Lung (tissue), 12 donors: ENCODE measurements around the gene SUPT20H. TPM values are rescaled to one million over a fixed set of nuclear protein-coding genes. Genes with fewer than 3 reads are reported as not detected.

Source experiments
- ATAC-seq: fragments of 200-7000 bp; cut with Tn5 transposase; one replicate; pipeline ENCODE4 v1.9.1; 2020; ENCODE audit warnings: moderate number of reproducible peaks; ENCODE audit not compliant: insufficient read depth, low FRiP score
- DNase-seq, 3 donors: peaks; one replicate each; pipeline ENCODE4 v3.0.0-alpha.2; 2013 to 2017
- H3K27ac ChIP-seq, 2 donors: one replicate each; pipeline ENCODE4 v1.5.1; 2013; ENCODE audit warnings: mild to moderate bottlenecking in 2 of 2, moderate library complexity in 2 of 2, control low read depth in 1 of 2, inconsistent platforms in 1 of 2, low read depth in 1 of 2, low read length in 1 of 2
- H3K27me3 ChIP-seq, 3 donors: one replicate each; pipeline ENCODE4 v1.5.1; 2013; ENCODE audit warnings: low read length in 2 of 3; ENCODE audit not compliant: control insufficient read depth in 3 of 3, insufficient read depth in 3 of 3
- H3K36me3 ChIP-seq, 4 donors: one replicate each; pipeline ENCODE4 v1.5.1; 2013; ENCODE audit warnings: low read length in 4 of 4, mild to moderate bottlenecking in 1 of 4, moderate library complexity in 1 of 4; ENCODE audit not compliant: control insufficient read depth in 4 of 4, insufficient read depth in 4 of 4
- H3K4me1 ChIP-seq, 5 donors: one replicate each; pipeline ENCODE4 v1.5.1; 2013; ENCODE audit warnings: low read length in 5 of 5, mild to moderate bottlenecking in 2 of 5, moderate library complexity in 1 of 5; ENCODE audit not compliant: control insufficient read depth in 5 of 5, insufficient read depth in 5 of 5
- H3K4me3 ChIP-seq: one replicate; pipeline ENCODE4 v1.5.1; 2013; ENCODE audit warnings: mild to moderate bottlenecking, control low read depth, moderate library complexity
- H3K9ac ChIP-seq, 2 donors: one replicate each; pipeline ENCODE4 v1.5.1; 2013; ENCODE audit warnings: low read length in 2 of 2, control low read depth in 1 of 2; ENCODE audit not compliant: insufficient read depth in 1 of 2
- H3K9me3 ChIP-seq, 4 donors: one replicate each; pipeline ENCODE4 v1.5.1; 2013; ENCODE audit warnings: low read length in 3 of 4, mild to moderate bottlenecking in 1 of 4, moderate library complexity in 1 of 4; ENCODE audit not compliant: control insufficient read depth in 4 of 4, insufficient read depth in 3 of 4
- WGBS, 2 donors: extraction: QIAGEN DNeasy Blood & Tissue Kit; methylation state at CpG; one replicate each; pipeline ENCODE4 v1.1.7; 2013; 5-methylcytosine and 5-hydroxymethylcytosine counted together
- polyA plus RNA-seq, 2 donors: library from polyadenylated mRNA; stranded (reverse); fragments of 200-250 nt; gene quantifications; one replicate each; pipeline ENCODE4 v1.2.1, GENCODE V29; 2013
- total RNA-seq, 2 donors: library from RNA; depleted of rRNA in 1 of 2; stranded (reverse); fragments of >200 nt in 1 of 2; gene quantifications; one replicate each; pipeline ENCODE4 v1.2.1, GENCODE V29; 2014 to 2021
- TF ChIP-seq, protein P1 (sequence below): IDR thresholded peaks from 2 replicates; pipeline ENCODE4 v1.5.1; 2012; ENCODE audit warnings: mild to moderate bottlenecking; ENCODE audit errors: control extremely low read depth, extremely low read depth
- donor health status: control.
- donor health status: control.
- donor health status: Bipolar disorder and iron deficiency.
- donor health status: healthy.
- donor health status: DM: yes; HTN: yes; CAD: no.

The SUPT20H gene
- total and polyA plus RNA-seq, 4 donors: 24.2 to 134 (median 39.8) TPM

GRCh38 chr13:37094099-37094498 is 34.6 kb upstream of the SUPT20H start:
- 56 to 69% methylated on average over 3 of the region's 3 CpGs for WGBS, 2 donors
- TF ChIP-seq, protein P1, sequence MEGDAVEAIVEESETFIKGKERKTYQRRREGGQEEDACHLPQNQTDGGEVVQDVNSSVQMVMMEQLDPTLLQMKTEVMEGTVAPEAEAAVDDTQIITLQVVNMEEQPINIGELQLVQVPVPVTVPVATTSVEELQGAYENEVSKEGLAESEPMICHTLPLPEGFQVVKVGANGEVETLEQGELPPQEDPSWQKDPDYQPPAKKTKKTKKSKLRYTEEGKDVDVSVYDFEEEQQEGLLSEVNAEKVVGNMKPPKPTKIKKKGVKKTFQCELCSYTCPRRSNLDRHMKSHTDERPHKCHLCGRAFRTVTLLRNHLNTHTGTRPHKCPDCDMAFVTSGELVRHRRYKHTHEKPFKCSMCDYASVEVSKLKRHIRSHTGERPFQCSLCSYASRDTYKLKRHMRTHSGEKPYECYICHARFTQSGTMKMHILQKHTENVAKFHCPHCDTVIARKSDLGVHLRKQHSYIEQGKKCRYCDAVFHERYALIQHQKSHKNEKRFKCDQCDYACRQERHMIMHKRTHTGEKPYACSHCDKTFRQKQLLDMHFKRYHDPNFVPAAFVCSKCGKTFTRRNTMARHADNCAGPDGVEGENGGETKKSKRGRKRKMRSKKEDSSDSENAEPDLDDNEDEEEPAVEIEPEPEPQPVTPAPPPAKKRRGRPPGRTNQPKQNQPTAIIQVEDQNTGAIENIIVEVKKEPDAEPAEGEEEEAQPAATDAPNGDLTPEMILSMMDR: no peak
- H3K4me3 ChIP-seq: no peak overlapping the region
- H3K9me3 ChIP-seq: peaks cover 0 to 4% (median 0%) of the 10 kb centered on the region in 4 donors
- H3K27me3 ChIP-seq: no peaks in the 10 kb centered on the region
- DNase-seq (peak in 1 of 3 donors; percentile 31), ATAC-seq (no peak)
- H3K4me1 ChIP-seq: peaks cover 0 to 5% (median 0%) of the 10 kb centered on the region in 5 donors
- H3K27ac ChIP-seq: no peak overlapping the region
- no peaks in the 10 kb centered on the region for H3K36me3 ChIP-seq
- H3K9ac ChIP-seq: no peak overlapping the region

- Histone ChIP-seq H3K4me1 (peaks cover 0 to 5% (median 0%) of the 10 kb centered on the region in 5 donors), H3K4me3 (no peak overlapping the region), H3K27me3 (no peaks in the 10 kb centered on the region), H3K9ac (no peak overlapping the region), H3K9me3 (peaks cover 0 to 4% (median 0%) of the 10 kb centered on the region in 4 donors), H3K36me3 (no peaks in the 10 kb centered on the region), H3K27ac (no peak overlapping the region)
- 64 to 68% methylated on average over 1 of the region's 1 CpG for WGBS, 2 donors
- no peak for DNase-seq
- no peak for ATAC-seq
- TF ChIP-seq, protein P1: no peak
Measured at GRCh38 chr13:37091835-37092234, 32.3 kb upstream of the SUPT20H start.

- WGBS, 2 donors: 38 to 78% methylated on average over 2 of the region's 2 CpGs
- H3K4me1 ChIP-seq: peaks cover 0 to 5% (median 0%) of the 10 kb centered on the region in 5 donors
- H3K36me3 ChIP-seq: no peaks in the 10 kb centered on the region
- no peak overlapping the region for H3K27ac ChIP-seq
- ATAC-seq (no peak), DNase-seq (no peak)
- H3K9me3 ChIP-seq: peaks cover 0 to 4% (median 0%) of the 10 kb centered on the region in 4 donors
- no peaks in the 10 kb centered on the region for H3K27me3 ChIP-seq
- TF ChIP-seq, protein P1: no peak
- no peak overlapping the region for H3K9ac ChIP-seq
- no peak overlapping the region for H3K4me3 ChIP-seq
Measured at GRCh38 chr13:37090912-37091311, 31.4 kb upstream of the SUPT20H start.

DNA sequence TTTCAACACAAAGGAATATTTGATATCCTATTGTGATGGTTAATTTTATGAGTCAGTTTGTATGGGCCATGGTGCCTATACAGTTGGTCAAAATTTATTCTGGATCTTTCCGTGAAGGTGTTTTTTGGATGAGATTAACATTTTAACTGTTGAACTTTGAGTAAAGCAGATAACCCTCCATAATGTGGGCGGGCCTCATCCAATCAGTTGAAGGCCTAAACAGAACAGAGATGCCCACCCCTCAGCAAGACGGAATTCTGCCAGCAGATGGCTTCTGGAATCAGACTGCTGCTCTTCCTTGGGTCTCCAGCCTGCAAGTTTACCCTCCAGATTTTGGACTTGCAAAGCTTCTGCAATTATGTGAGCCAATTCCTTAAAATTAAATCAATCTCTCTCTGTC is 30.0 kb upstream of the SUPT20H start:
- WGBS, 2 donors: 97 to 99% methylated on average over 3 of the region's 3 CpGs
- DNase-seq: no peak
- Histone ChIP-seq H3K9ac (no peak overlapping the region), H3K4me3 (no peak overlapping the region), H3K36me3 (no peaks in the 10 kb centered on the region), H3K4me1 (peaks cover 0 to 12% (median 2%) of the 10 kb centered on the region in 5 donors), H3K9me3 (peaks cover 0 to 4% (median 0%) of the 10 kb centered on the region in 4 donors), H3K27ac (no peak overlapping the region), H3K27me3 (no peaks in the 10 kb centered on the region)
- TF ChIP-seq, protein P1: no peak
- no peak for ATAC-seq
